Measurements from ENCODE around the gene MYLK.

GRCh38 chr3:123818921-123819429, 65.2 kb downstream of the MYLK start:
- no peak for TF ChIP-seq CTCF (IDR thresholded peaks at IDR 0.05)
- no peak for TF ChIP-seq EZH2 (IDR thresholded peaks at IDR 0.05; ENCODE audit: borderline replicate concordance, insufficient read depth, low read depth, low read length, poor library complexity, severe bottlenecking)

All from B cell (primary cell).